Fibroblast of skin of right biceps (primary cell): ENCODE data around the gene DUS1L.
"Not testable (repeated sequence)": the region's sequence is repeated elsewhere in the genome, so short reads cannot be mapped to it uniquely, and the experiment has no call there.

ENCODE experiments used
- DNase-seq: peaks from one replicate; pipeline ENCODE4 v3.0.0-alpha.2; 2013

The DUS1L gene

GRCh38 chr17:82038796-82039409, 26.7 kb downstream of the DUS1L start:
- DNase-seq, result not testable (repeated sequence)

GRCh38 chr17:82037889-82038195, 27.8 kb downstream of the DUS1L start:
- no peak for DNase-seq

GRCh38 chr17:82037092-82037888, 28.3 kb downstream of the DUS1L start, which contains the start of gene DCXR:
DCXR (minus strand) TSS chr17:82037697; CDS start chr17:82037682, 15 bp downstream.
- DNase-seq, result peak; percentile 96

GRCh38 chr17:82036634-82037091, 28.9 kb downstream of the DUS1L start:
- no peak for DNase-seq

- no peak for DNase-seq
These were observed 29.5 kb downstream of the DUS1L start for GRCh38 chr17:82035956-82036633.

- no peak for DNase-seq
These were observed 30.1 kb downstream of the DUS1L start for GRCh38 chr17:82035488-82035887.

GRCh38 chr17:82034371-82035011, 31.1 kb downstream of the DUS1L start:
- no peak for DNase-seq

GRCh38 chr17:82033359-82034085, 32.1 kb downstream of the DUS1L start:
- no peak for DNase-seq

- no peak for DNase-seq
These were observed 33.5 kb downstream of the DUS1L start for GRCh38 chr17:82031885-82032627.

GRCh38 chr17:82031303-82031884, 34.2 kb downstream of the DUS1L start, which contains the start of gene RAC3:
RAC3 (plus strand) TSS chr17:82031678; CDS start chr17:82031762, 84 bp downstream.
- DNase-seq, result peak; percentile 29

- DNase-seq, result peak; percentile 74
These were observed 34.9 kb downstream of the DUS1L start for GRCh38 chr17:82030470-82031302.

- no peak for DNase-seq
These were observed 35.6 kb downstream of the DUS1L start for GRCh38 chr17:82029990-82030469.

GRCh38 chr17:82029391-82029790, 36.2 kb downstream of the DUS1L start:
- no peak for DNase-seq

- no peak for DNase-seq
These were observed 36.6 kb downstream of the DUS1L start for GRCh38 chr17:82028966-82029365.

- DNase-seq, result no peak
These were observed 37.4 kb downstream of the DUS1L start for GRCh38 chr17:82028246-82028645.

GRCh38 chr17:82025401-82026107, 40.0 kb downstream of the DUS1L start:
- DNase-seq, result no peak

GRCh38 chr17:82024859-82025258, 40.7 kb downstream of the DUS1L start:
- no peak for DNase-seq

- DNase-seq, result no peak
These were observed 42.0 kb downstream of the DUS1L start for GRCh38 chr17:82023447-82024241.

GRCh38 chr17:82022981-82023446, 42.6 kb downstream of the DUS1L start, which contains the start of gene LRRC45:
LRRC45 (plus strand) TSS chr17:82023305; CDS start chr17:82023644, 339 bp downstream.
- DNase-seq, result peak; percentile 100
